NB4 (cell line): ENCODE results near the gene AFAP1.

ENCODE experiments used
- DNase-seq: peaks from one replicate; pipeline ENCODE4 v3.0.0; 2010; ENCODE audit warnings: low read depth
- H3K4me3 ChIP-seq: one replicate; pipeline ENCODE4 v1.5.1; 2011; ENCODE audit warnings: mild to moderate bottlenecking, low read depth, low read length, moderate library complexity
- MYC ChIP-seq: IDR thresholded peaks from 2 replicates; pipeline ENCODE4 v1.6.1; 2011; ENCODE audit warnings: low read depth, low read length
- POLR2A ChIP-seq: IDR thresholded peaks from 2 replicates; pipeline ENCODE4 v1.6.1; 2011; ENCODE audit warnings: mild to moderate bottlenecking; ENCODE audit not compliant: insufficient read length; ENCODE audit errors: extremely low read depth
- TF ChIP-seq, protein P1 (sequence below): IDR thresholded peaks from 2 replicates; pipeline ENCODE4 v1.6.1; 2011; ENCODE audit warnings: low read depth, low read length
- TF ChIP-seq, protein P2 (sequence below): IDR thresholded peaks from one replicate; pipeline ENCODE4 v1.5.1; 2012; ENCODE audit warnings: low read depth, low read length

Gene AFAP1

DNA sequence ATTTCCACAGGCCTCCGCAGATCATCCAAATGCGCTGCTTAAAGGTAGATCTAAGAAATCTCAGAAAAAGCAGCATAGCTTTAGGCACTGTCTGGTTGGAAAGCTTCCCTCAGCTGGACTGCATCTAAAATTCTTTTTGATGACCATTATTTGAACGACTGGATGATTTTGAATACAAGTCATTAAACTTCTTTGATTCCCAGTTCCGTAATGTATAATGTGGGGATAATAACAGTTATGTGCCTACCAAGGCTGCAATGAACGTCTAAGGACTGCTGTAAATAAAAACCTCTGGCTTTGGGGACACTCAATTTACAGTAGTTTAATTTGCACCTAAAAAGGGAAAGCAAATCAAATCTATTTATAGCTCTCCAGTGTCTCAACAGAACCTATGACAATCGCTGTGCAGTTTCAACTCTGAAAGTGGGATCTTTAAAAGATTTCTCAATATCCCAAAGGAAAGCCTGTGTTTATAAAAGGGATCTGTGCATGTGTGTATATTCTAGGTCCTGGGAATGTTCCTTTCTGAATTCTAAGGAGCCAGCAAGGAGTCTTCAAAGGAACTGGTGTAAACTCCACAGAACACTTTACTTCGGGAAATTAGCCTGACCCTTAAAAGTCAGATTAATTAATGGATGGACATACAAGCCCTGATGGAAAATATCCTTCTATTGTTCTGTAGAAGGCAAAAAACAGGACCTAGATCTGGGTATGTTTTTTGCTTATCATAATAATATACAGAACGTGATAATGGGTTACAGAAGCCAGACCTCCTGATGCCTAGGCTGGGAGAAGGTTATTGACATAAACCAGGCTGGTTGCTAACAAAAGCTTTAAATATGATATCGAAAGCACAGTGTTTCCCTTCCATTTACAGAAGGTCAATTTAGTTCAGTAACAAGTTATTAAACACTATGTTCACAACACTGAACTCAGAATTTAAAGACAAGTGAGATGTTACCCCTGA, 53.4 kb downstream of the AFAP1 start:
- no peak for TF ChIP-seq POLR2A
- no peak for DNase-seq
- no peak overlapping the region for H3K4me3 ChIP-seq

DNA sequence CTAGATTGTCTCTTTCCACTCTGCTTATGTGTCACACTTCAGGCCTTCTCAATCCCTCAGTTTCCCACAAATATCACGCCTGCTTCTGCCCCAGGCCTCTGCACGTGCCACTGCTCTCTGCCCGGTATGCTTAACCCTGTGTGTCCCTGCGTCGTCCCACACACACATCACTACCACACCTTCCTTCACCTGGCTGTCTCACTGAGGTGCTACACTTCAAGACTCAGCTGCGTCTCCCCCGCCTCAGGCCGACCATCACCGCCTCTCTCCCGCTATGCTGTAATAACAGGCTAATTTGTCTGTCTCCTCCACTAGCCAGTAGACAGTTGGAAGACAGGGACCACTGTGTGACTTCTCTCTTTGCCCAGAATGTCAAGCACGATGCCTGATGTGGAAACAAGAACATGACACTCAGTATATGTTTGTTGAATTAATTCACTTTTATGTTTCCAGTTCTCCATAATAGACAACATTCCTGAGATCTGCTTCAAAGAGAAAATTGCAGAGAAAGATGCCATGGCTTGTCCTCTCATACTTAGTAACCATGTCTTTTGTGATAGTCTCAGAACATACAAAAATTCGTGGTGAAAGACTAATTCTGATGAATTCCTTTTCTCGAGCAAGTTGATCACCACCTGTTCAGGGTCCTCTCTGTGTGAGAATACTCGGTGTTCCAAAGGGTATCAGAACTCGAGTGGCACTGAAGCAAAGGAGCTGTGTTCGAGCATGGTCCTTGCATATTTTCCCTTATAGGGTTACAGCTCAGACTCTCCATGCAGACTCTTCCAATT, 54.2 kb downstream of the AFAP1 start:
- DNase-seq: no peak
- H3K4me3 ChIP-seq: no peak overlapping the region

DNA sequence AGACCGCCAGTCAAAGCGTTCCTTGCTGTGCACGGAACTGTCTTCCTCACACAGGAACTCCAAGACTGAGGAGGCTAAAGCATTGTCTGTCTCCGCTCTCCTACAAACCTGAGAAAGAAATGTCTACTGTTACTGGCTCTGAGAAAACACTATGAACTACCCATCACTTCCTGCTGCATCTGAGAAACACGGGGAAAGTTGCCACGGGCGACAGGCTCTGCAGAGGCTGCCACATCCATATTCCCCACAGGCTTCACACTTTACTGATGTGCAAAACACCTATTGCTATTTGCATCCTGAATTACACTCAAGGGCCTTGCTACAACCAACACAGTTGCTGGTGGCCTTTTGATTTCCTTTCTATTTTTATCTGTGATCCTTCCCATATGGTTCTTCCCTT, 59.0 kb downstream of the AFAP1 start:
- TF ChIP-seq MYC (no peak), POLR2A (no peak)
- TF ChIP-seq, protein P1, sequence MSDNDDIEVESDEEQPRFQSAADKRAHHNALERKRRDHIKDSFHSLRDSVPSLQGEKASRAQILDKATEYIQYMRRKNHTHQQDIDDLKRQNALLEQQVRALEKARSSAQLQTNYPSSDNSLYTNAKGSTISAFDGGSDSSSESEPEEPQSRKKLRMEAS: no peak
- TF ChIP-seq, protein P2, sequence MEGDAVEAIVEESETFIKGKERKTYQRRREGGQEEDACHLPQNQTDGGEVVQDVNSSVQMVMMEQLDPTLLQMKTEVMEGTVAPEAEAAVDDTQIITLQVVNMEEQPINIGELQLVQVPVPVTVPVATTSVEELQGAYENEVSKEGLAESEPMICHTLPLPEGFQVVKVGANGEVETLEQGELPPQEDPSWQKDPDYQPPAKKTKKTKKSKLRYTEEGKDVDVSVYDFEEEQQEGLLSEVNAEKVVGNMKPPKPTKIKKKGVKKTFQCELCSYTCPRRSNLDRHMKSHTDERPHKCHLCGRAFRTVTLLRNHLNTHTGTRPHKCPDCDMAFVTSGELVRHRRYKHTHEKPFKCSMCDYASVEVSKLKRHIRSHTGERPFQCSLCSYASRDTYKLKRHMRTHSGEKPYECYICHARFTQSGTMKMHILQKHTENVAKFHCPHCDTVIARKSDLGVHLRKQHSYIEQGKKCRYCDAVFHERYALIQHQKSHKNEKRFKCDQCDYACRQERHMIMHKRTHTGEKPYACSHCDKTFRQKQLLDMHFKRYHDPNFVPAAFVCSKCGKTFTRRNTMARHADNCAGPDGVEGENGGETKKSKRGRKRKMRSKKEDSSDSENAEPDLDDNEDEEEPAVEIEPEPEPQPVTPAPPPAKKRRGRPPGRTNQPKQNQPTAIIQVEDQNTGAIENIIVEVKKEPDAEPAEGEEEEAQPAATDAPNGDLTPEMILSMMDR: no peak
- DNase-seq: no peak

More for the DNA sequence above, 54.2 kb downstream of the AFAP1 start:
- TF ChIP-seq, protein P1: no peak
- TF ChIP-seq MYC (no peak), POLR2A (no peak)
- TF ChIP-seq, protein P2: no peak

DNA sequence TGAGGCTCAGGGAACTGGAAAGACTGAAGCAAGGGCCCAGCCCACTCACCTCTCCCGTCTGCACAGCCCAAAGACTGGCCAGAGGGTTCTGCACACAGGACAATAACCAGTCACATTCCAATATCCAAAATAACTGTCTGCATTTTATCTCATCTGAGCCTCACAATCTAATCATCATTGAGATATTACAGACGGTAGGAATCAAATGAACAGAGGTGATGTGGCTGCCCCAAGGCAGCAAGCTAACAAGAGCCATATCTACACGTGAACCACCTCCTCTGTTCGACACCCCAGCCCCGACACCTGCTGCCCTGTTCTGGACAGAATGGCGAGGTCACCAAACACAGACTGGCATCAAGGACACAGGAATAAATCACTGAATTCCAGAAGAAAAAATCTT, 60.5 kb downstream of the AFAP1 start:
- H3K4me3 ChIP-seq: no peak overlapping the region
- no peak for DNase-seq
- no peak for TF ChIP-seq POLR2A
- TF ChIP-seq, protein P1: no peak
- TF ChIP-seq, protein P2: no peak

More for the DNA sequence above, 59.0 kb downstream of the AFAP1 start:
- H3K4me3 ChIP-seq: no peak overlapping the region

DNA sequence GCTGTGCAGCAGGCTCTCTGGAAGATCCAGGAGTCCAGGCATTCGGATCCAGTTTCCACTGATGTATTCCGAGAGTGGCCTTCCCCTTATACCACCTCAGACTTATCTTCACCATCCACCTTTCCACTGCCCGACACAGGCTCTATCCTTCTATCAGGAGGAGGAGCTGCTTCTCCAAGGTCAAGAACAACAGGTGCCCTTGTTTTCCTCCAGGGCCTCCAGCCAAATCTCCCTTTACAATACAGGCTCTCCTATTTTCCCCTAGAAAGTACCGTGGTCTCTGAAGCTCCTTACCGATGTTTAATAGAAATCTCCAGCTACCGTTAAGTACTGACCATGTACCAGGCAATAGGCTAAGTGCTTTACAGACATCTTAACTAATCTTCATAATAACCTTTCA, 61.3 kb downstream of the AFAP1 start:
- no peak for TF ChIP-seq MYC
- TF ChIP-seq, protein P1: no peak
- no peak for TF ChIP-seq POLR2A
- TF ChIP-seq, protein P2: no peak
- H3K4me3 ChIP-seq: no peak overlapping the region
- DNase-seq: no peak

DNA sequence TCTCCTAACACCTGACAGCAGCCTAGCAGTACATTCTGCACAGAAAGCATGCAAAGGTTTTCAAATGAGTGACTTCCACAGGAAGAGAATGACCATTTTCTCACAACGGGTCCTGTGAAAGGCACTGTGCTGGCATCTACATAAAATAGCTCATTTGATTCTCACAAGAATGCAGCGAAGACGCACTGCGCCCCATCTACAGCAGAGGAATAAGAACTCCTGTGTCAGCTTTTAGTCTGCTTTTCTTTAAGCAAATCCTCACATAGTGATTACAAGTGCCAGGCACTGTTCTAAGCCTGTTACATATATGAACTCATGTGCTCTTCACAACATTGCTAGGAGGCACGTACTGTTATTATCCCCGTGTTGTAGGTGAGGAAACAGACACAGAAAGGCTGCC, 62.5 kb downstream of the AFAP1 start:
- DNase-seq: no peak

More for the DNA sequence above, 62.5 kb downstream of the AFAP1 start:
- TF ChIP-seq, protein P1: no peak
- TF ChIP-seq MYC (no peak), POLR2A (no peak)
- TF ChIP-seq, protein P2: no peak
- H3K4me3 ChIP-seq: no peak overlapping the region
